Femur (tissue), 1 donor: ENCODE measurements around the gene CABP2.
"Not testable (repeated sequence)": the region's sequence is repeated elsewhere in the genome, so short reads cannot be mapped to it uniquely, and the experiment has no call there.

Experiments
- DNase-seq: peaks from one replicate; pipeline ENCODE4 v3.0.0-alpha.2; 2017

Gene CABP2

DNA sequence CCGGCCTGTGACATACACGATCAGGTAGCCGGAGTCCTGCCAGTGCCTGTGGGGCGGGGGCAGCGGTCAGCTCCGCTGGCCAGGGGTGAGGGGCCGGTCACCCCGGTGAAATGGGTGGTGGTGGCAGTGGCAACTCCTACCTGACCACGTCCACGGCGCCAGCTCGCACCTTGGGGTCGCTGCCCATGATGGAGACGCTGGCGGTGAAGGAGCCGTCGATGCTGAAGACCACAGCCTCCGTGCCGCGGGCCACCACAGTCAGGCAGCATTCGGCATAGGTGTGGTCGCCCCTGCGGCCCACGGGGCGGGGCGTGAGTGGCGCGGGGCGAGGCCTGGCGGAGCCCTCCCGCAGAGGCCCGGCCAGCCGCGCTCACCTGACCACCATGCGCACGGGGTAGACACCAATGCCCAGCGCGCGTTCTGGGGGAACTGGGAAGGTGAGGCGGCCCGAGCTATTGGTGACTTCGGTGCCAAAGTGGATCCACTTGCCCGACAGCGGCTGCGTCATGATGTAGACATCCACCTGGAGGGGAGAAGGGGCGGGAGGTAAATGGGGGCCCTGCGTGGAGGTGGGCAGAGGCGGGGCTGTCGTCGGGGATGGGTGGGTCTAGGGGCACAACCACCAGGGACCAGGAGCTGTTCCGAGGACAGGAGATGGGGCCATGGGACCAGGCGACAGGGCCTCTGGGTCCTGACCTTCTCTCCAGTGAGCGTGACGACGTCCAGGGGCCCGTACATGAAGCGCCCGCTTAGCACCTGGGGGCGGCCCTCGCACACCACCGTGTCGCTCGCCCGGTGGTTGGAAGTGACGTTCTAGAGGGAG is 29.5 kb downstream of the CABP2 start:
- no peak for DNase-seq

- no peak for DNase-seq
Measured at GRCh38 chr11:67492801-67493547, 30.3 kb downstream of the CABP2 start.

DNA sequence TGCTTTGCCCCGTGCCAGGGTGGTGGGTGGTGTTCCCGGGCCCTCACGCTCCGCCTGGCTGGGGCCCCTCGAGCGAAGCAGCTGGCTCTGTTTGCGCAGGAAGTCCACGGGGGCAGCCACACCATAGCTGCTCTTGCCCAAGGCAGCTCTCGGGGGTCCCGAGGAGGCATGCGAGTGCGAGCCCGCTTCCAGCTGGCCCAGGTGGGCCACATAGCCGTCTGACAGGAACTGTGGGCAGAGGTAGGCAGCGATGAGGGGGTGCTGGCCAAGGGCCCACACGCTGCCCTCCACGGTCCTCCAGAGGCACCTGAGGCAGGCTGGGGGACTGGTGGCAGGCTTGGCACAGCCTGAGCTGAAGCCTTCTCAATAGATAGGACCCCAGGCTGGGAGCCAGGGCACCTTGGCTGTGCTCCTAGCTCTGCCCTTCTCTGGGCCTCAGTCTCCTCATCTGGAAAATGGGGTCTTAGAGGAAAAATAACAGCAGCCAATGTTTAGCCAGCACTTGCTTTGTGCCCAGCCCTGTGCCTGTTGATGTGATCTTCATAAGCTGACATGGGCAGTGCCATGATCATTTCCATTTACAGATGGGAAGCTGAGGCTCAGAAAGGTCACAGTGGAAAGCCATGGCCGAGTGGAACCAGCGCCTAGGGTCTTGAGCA is 31.0 kb downstream of the CABP2 start:
- no peak for DNase-seq

- no peak for DNase-seq
Measured at GRCh38 chr11:67491276-67492068, 31.8 kb downstream of the CABP2 start.

GRCh38 chr11:67490727-67491065 is 32.5 kb downstream of the CABP2 start:
- no peak for DNase-seq

GRCh38 chr11:67489885-67490726 is 33.1 kb downstream of the CABP2 start:
- DNase-seq: no peak

GRCh38 chr11:67489203-67489884 is 33.9 kb downstream of the CABP2 start:
- DNase-seq: no peak

- no peak for DNase-seq
Measured at GRCh38 chr11:67486481-67487195, 36.6 kb downstream of the CABP2 start.

- not testable (repeated sequence) for DNase-seq
Measured at GRCh38 chr11:67485873-67486361, 37.3 kb downstream of the CABP2 start.

GRCh38 chr11:67484847-67485311 is 38.4 kb downstream of the CABP2 start:
- DNase-seq: no peak

GRCh38 chr11:67483831-67484665 is 39.2 kb downstream of the CABP2 start:
- no peak for DNase-seq

DNA sequence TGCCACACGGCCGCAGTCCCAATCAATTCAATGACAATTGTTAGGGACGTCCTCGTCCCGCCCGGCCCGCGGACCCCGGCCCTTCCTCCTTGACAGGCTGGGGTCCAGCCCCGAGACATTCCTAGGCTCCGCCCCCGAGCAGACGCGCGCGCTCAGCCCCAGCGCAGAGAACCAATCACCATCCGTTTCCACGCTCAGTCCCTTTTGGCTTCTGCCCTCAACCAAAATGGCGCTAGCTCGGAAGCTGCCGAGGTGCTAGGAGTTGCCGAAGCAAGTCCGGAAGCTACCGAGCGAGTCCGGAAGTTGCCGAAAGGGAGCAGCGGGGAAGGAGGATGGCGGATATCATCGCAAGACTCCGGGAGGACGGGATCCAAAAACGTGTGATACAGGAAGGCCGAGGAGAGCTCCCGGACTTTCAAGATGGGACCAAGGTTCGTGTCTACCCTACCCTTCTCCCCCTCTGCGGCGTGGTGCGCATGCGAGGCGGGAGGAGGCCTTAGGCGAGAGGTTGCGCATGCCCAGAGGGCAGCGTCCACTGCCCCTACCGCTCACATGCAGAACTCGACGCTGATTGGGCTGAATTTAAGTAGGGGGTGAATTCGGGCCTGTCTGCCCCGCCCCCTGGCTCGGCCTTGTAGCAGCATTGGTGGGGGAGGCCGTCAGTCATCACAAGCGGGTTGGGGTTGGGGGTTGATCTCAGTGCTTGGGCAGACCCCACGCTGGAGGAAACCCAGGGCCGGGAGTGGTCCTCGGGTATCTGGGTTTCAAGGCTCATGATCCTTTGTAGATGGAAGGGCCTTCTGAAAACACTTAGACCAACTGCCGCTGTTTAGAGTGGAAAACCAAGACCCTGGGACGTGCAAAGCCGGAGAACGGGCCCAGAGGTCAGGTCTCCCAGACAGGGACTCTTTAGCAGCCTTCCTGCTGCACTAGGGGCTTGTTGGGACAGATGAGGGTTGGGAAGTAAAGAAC is 40.1 kb downstream of the CABP2 start, which contains the start of gene AIP:
TSS of gene AIP (plus strand) at position 200 of the 972 bp plus-strand sequence. CDS start at position 333, 133 bp downstream.
- peak; percentile 99 for DNase-seq

DNA sequence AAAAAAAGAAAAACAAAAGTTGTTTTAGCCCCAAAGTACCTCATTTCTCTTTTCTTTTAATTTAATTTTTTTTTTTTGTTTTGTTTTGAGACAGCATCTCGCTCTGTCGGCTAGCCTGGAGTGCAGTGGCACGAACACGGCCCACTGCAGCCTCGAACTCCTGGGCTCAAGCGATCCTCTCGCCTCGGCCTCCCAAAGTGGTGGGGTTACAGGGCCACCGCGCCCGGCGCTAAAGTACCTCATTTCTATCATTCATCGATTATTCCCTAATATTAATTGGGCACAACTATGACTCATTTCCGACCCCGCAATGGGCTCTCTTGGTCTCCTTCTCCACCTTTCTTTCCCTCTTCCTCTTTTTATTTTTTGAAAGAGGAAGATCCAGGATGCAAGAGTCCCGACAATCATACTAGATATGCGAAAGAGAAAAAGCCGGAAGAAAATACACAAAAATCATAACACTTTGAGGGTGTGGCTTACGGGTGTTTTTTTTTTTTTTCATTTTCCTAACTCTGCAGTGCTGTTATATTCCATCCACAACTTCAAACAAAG is 40.9 kb downstream of the CABP2 start:
- DNase-seq: no peak

GRCh38 chr11:67477344-67478050 is 45.7 kb downstream of the CABP2 start:
- DNase-seq: not testable (repeated sequence)

DNA sequence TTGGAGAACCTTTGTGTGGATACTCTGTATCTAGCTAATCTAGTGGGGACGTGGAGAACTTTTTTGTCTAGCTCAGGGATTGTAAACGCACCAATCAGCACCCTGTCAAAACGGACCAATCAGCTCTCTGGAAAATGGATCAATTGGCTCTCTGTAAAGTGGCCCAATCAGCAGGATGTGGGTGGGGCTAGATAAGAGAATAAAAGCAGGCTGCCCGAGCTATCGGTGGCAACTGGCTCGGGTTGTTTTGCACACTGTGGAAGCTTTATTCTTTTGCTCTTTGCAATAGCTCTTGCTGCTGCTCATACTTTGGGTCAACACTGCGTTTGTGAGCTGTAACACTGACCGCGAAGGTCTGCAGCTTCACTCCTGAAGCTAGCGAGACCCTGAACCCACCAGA is 46.6 kb downstream of the CABP2 start:
- DNase-seq: not testable (repeated sequence)

DNA sequence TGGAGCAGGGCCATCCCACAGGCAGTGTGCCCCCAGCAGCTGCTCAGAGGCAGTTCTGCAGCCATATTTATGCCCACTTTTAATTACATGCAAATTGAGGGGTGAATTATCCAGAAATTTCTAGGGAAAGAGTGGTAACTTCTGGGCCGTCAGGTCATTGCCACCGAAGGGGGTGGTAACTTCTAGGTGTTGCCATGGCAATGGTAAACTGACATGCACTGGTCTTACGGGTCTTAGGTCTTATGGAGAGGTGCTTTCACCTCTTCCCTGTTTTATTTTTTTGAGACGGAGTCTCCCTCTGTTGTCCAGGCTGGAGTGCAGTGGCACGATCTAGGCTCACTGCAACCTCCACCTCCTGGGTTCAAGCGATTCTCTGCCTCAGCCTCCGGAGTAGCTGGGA is 50.4 kb downstream of the CABP2 start:
- DNase-seq: no peak
